Brain microvascular endothelial cell (primary cell): Measurements from ENCODE around the gene TMEM106C.

Source experiments
- DNase-seq: peaks from one replicate; pipeline ENCODE4 v3.0.0-alpha.2; 2020
- H3K27ac ChIP-seq: fragments of 250-450 bp; sonication (Bioruptor Pico); 2 replicates; pipeline ENCODE4 v1.5.1; 2020; ENCODE audit warnings: mild to moderate bottlenecking, moderate library complexity
- H3K27me3 ChIP-seq: fragments of 250-450 bp; sonication (Bioruptor Pico); replicated peaks from 2 replicates; pipeline ENCODE4 v1.5.1; 2020; ENCODE audit warnings: mild to moderate bottlenecking
- H3K36me3 ChIP-seq: fragments of 250-450 bp; sonication (Bioruptor Pico); replicated peaks from 2 replicates; pipeline ENCODE4 v1.5.1; 2020; ENCODE audit warnings: mild to moderate bottlenecking
- H3K4me3 ChIP-seq: 2 replicates; pipeline ENCODE4 v1.5.1; 2011; ENCODE audit warnings: low read depth, mild to moderate bottlenecking, control low read depth, low read length, moderate library complexity
- in situ Hi-C: cut with HindIII; loops from 2 replicates; pipeline ENCODE4 v1.10.0; 2017; ENCODE audit warnings: low sequenced_read_pairs, low pct_ligation_motif_present
- TF ChIP-seq, protein P1 (sequence below): IDR thresholded peaks from 2 replicates; pipeline ENCODE4 v1.5.1; 2011; ENCODE audit warnings: low read depth, mild to moderate bottlenecking, moderate library complexity, low read length, control low read depth, inconsistent platforms; ENCODE audit errors: missing control alignments

TMEM106C gene, protein sequence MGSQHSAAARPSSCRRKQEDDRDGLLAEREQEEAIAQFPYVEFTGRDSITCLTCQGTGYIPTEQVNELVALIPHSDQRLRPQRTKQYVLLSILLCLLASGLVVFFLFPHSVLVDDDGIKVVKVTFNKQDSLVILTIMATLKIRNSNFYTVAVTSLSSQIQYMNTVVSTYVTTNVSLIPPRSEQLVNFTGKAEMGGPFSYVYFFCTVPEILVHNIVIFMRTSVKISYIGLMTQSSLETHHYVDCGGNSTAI

DNA sequence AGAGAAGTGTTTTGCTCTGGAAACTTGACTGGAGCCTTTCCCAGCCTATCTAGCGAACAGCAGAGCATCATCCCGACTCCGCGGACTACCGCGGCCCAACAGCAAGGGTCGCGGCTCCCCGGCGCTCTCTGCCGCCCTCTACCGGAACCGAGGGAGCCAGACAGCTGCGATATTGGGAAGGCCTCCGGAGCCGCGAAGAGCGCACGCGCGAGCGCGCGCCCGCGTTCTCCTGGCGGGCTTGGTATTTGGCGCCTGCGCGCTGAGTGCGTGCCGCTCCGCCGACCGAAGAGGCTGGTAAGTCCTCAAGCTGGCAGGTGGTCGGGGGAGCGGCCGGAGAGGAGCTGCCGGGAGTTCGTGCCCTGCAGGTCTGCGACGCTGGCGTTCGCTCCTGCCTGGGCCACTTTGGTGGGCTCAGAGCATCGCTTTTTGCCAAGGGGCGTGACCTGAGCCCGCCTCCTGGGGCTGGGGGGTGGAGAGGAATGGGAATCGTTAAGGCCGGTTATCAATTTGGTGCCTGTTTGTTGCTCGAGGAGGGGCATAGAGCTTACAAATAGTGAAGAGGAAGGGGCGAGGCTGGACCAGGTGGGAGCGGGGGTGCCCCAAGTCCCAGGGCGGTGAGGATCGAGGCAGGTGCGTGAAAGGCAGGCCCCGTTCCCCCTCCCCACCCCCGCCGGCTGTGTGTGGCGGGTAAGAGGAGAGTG, at the start of gene TMEM106C:
TSS of gene TMEM106C (plus strand) at position 257 of the 701 bp plus-strand sequence. CDS start 641 bp downstream, outside the sequence.
- in situ Hi-C loops: no loop called here
- peak within 1 kb of the TSS; percentile 84 for H3K4me3 ChIP-seq
- peak; percentile 76 for DNase-seq
- no peaks in the 10 kb centered on the region for H3K27me3 ChIP-seq
- no peak within 1 kb of the TSS for H3K27ac ChIP-seq
- TF ChIP-seq, protein P1, sequence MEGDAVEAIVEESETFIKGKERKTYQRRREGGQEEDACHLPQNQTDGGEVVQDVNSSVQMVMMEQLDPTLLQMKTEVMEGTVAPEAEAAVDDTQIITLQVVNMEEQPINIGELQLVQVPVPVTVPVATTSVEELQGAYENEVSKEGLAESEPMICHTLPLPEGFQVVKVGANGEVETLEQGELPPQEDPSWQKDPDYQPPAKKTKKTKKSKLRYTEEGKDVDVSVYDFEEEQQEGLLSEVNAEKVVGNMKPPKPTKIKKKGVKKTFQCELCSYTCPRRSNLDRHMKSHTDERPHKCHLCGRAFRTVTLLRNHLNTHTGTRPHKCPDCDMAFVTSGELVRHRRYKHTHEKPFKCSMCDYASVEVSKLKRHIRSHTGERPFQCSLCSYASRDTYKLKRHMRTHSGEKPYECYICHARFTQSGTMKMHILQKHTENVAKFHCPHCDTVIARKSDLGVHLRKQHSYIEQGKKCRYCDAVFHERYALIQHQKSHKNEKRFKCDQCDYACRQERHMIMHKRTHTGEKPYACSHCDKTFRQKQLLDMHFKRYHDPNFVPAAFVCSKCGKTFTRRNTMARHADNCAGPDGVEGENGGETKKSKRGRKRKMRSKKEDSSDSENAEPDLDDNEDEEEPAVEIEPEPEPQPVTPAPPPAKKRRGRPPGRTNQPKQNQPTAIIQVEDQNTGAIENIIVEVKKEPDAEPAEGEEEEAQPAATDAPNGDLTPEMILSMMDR: peak; percentile 97
- H3K36me3 ChIP-seq: no peaks in the 10 kb centered on the region

DNA sequence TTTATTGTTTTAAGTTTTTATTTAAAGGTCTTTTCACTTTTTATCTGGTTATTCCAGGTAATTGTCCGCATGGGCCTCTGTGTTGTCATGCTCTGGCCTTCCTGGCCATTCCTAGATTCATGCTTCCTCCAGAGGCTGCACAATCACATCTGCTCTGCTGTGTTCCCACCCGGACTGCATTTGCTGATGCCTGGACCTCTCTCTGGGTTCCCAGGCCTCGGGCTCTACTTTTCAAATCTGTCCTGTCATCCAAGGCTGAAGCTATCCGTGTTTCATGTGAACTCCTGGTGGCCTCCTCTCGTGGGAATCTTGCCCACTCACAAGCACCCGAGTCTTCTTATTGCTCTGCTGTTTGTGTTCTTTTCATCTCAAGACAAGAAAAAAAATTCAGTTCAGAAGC, 42.5 kb upstream of the TMEM106C start:
- Histone ChIP-seq H3K27ac (no peak overlapping the region), H3K27me3 (peaks cover 9% of the 10 kb centered on the region), H3K36me3 (no peaks in the 10 kb centered on the region), H3K4me3 (no peak overlapping the region)
- in situ Hi-C loops: no loop called here
- no peak for DNase-seq
- TF ChIP-seq, protein P1: no peak

DNA sequence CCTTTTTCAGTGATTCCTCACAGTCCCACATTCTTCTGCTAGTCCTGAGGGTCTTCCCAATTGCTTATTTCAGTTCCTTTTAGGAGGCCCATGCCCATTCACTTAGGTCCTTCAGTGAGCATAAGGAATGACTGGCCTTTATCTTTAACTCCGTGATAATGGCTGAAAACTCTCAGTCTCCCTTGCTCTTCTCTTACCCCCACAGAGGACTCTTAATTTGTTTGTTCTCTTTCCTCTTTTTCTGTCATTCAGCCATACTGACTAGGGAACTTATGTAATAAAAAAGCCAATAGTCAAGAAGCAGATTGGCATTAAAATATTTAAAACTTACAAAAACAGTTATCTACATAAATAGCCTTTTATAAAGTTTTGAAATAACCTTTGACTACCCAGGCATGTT, 41.5 kb upstream of the TMEM106C start:
- in situ Hi-C loops: no loop called here
- Histone ChIP-seq H3K27me3 (peaks cover 10% of the 10 kb centered on the region), H3K4me3 (no peak overlapping the region), H3K27ac (no peak overlapping the region), H3K36me3 (no peaks in the 10 kb centered on the region)
- TF ChIP-seq, protein P1: no peak
- no peak for DNase-seq

DNA sequence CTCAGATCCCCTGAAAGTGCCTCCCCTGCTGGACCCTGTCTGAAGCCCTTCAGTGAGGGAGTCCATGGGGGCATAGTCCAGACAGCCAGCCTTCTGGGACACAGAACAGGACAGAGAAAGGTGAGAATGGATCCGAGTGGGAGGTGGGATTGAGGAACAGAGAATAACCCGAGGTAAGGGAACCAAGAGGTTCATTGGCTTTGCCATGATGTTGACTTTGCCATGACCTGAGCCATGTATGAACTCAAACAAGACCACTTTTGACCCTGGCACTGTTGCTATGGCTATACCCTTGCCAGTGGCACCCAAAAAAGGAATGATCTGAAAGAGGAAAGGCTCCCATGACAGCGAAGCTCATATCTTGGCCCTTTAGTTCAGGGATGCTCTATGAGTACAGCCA, 36.0 kb upstream of the TMEM106C start:
- Histone ChIP-seq H3K36me3 (no peaks in the 10 kb centered on the region), H3K27me3 (peaks cover 10% of the 10 kb centered on the region), H3K27ac (no peak overlapping the region), H3K4me3 (no peak overlapping the region)
- TF ChIP-seq, protein P1: no peak
- DNase-seq: no peak
- in situ Hi-C loops: no loop called here

DNA sequence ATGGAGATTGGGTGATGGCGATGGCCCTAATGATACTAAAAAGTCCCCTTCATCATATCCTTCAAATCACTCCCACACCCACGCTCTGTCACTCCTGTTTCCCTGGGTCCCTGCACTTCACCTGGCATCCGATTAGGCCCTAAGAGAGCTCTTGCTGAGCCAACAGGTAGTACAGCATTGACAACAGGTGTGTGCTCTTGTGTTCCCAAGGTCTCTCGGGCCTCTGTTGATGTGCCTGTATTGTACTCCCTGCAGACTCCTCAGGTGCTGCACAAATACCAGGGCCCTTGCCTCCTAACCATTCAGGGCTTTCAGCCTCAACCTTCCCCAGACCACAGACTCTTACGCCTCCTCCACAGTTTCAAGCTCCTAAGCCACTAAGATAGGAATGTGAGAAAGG, 32.8 kb upstream of the TMEM106C start:
- in situ Hi-C loops: no loop called here

More for the DNA sequence above, 32.8 kb upstream of the TMEM106C start:
- Histone ChIP-seq H3K4me3 (no peak overlapping the region), H3K27ac (no peak overlapping the region), H3K36me3 (no peaks in the 10 kb centered on the region), H3K27me3 (peaks cover 7% of the 10 kb centered on the region)
- TF ChIP-seq, protein P1: no peak
- DNase-seq: no peak
